Measurements from ENCODE around the gene SNED1.

Gene SNED1

GRCh38 chr2:241049739-241050623, 51.6 kb downstream of the SNED1 start:
- DNase-seq, result no peak

GRCh38 chr2:241050624-241051577, 52.5 kb downstream of the SNED1 start:
- no peak for DNase-seq

GRCh38 chr2:241051578-241052487, 53.4 kb downstream of the SNED1 start:
- no peak for DNase-seq

GRCh38 chr2:241052677-241053360, 54.4 kb downstream of the SNED1 start:
- no peak for DNase-seq

- no peak for DNase-seq
These were observed 55.3 kb downstream of the SNED1 start for GRCh38 chr2:241053576-241054251.

GRCh38 chr2:241061275-241061674, 62.9 kb downstream of the SNED1 start:
- no peak for DNase-seq

- no peak for DNase-seq
These were observed 64.1 kb downstream of the SNED1 start for GRCh38 chr2:241062389-241063092.

- DNase-seq, result no peak
These were observed 64.7 kb downstream of the SNED1 start for GRCh38 chr2:241063093-241063551.

GRCh38 chr2:241063587-241063986, 65.2 kb downstream of the SNED1 start:
- no peak for DNase-seq

GRCh38 chr2:241064008-241064801, 65.8 kb downstream of the SNED1 start:
- DNase-seq, result peak; percentile 36

- DNase-seq, result no peak
These were observed 66.5 kb downstream of the SNED1 start for GRCh38 chr2:241064802-241065354.

GRCh38 chr2:241065355-241065803, 67.0 kb downstream of the SNED1 start:
- DNase-seq, result no peak

GRCh38 chr2:241066171-241066892, 67.9 kb downstream of the SNED1 start:
- no peak for DNase-seq

- DNase-seq, result no peak
These were observed 68.5 kb downstream of the SNED1 start for GRCh38 chr2:241066893-241067341.

- no peak for DNase-seq
These were observed 69.2 kb downstream of the SNED1 start for GRCh38 chr2:241067501-241068135.

GRCh38 chr2:241068136-241068941, 69.9 kb downstream of the SNED1 start:
- DNase-seq, result no peak

Data from NCI-H526 treated with DMSO at 0.1 percent for 48 hours (cell line).